Hematopoietic multipotent progenitor cell treated with erythropoietin and hydrocortisone succinate and interleukin-3 and kit ligand, for 6 days (in vitro differentiated cells): ENCODE data around the gene GPD1L.
"Not testable (repeated sequence)": the region's sequence is repeated elsewhere in the genome, so short reads cannot be mapped to it uniquely, and the experiment has no call there.

Experiments used
- DNase-seq: peaks from one replicate; pipeline ENCODE4 v3.0.0-alpha.2; 2015

Gene GPD1L

DNA sequence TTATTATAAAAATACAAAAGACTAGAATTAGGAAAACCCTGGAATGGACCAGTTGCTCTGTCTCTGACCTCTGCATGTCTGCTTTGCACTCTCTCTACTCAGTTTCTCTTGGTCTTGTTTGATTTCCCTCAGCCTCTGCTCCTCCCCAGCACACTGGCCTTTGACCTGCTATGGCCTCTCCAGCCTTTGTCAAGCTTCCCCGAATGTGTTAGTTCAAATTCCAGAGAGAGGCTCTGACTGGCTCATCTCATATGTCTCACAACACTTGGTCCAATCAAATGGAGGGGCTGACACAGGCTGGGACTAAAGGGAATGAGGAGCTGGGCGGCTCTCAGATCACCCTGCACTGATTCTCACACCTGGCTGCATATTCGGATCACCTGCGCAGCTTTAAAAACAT is 79.7 kb downstream of the GPD1L start:
- no peak for DNase-seq

DNA sequence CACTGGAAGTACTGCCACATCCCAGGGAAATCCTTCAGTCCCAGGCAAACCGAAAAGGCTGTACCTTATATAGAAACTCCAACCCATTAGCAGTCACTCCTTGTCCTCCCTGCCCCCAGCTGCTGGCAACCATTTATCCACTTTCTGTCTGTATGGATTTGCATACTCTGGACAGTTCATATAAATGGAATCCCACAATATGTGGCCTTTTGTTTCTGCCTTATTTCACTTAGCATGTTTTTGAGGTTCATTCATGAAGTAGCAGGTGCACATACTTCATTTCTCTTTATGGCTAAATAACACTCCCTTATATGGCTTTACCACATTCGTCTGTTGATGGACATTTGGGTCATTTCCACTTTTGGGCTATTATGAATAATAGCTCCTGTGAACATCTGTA is 80.5 kb downstream of the GPD1L start:
- DNase-seq = no peak

DNA sequence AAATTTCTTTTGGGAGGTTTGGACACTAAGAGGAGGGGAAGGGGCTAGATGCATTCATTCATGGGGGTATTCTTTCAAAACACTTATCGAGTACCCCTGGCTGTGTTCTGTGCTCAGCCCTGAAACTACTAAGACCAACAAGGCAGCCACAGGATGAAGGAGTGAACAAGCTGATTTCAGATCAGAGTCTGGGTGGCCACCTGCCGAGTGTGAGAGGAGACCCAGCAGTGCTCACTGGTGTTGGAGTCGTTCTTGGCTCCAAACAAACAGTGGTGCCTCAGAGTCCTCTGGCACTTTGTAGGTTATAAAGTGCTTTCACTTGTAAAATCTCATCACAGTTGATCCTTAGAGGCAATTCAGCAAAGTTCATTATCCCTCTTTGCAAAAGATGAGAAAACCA is 83.3 kb downstream of the GPD1L start:
- DNase-seq = no peak

DNA sequence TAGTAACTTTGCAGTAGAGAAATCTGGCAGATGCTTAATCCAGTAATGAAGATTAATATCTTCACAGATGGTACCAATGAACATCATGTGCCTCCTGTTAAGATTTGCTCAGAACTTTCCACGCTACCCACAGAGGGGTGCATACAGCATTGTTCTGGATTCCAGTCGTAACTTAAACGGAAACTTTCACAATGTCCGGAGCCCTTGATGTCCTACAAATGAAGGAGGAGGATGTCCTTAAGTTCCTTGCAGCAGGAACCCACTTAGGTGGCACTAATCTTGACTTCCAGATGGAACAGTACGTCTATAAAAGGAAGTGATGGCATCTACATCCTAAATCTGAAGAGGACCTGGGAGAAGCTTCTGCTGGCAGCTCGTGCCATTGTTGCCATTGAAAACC is 84.1 kb downstream of the GPD1L start:
- not testable (repeated sequence) for DNase-seq

DNA sequence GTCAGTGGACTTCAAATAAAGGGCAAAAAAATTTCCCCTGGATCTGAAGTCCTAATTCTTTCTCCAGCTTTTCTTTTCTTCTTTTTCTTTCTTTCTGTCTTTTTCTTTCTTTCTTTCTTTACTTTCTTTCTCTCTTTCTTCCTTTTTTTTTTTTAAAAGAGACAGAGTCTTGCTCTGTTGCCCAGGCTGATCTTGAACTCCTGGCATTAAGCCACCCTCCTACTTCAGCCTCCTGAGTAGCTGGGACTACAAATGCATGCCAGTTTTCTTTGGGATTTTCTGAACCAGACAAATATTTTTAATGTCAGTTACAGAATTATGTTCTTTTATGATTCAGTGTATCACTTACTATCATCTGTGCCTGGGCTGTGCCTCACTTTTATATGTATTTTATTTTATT is 86.7 kb downstream of the GPD1L start:
- DNase-seq = no peak

DNA sequence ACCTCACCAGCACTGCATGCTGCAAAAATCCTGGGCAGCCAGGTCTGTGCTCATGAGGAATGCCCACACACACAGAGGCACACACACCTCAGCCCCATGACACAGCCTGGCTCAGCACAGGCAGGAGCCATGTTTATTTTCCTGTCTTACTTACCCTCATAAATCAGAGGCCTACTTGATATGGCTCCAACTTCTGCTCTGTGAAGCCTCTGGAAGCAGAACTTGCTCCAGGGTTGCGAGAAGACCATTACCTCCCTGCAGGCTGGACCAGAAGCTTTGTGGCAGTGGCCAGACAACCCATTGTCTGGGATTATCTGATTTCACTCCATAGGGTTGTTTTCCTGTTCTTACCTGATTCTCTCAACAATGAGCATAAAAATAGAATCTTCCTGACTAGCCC is 88.2 kb downstream of the GPD1L start:
- no peak for DNase-seq

DNA sequence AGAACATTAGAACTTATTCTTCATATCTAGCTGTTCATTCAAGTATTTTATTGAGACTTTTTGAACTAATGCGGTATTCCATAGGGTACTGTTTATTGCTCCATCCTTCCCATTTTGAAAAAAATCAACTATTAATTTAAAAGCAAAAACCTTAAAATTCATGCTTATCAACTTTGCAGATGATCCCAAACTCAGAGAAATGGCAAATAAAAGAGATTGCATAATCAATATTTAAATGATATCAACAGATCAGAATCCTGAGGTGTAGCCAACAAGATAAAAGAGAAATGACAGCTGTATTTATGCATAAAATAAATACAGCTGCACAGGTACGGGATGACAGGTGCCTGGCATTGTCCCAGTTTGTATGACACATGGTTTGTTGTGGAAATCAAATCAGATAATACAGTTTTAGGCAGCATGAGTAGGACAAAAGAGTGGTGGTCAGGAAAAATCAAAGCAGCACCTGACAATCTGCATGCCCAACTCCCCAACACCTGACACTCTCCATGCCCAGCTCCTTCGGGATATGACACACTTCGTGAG is 89.6 kb downstream of the GPD1L start:
- no peak for DNase-seq

DNA sequence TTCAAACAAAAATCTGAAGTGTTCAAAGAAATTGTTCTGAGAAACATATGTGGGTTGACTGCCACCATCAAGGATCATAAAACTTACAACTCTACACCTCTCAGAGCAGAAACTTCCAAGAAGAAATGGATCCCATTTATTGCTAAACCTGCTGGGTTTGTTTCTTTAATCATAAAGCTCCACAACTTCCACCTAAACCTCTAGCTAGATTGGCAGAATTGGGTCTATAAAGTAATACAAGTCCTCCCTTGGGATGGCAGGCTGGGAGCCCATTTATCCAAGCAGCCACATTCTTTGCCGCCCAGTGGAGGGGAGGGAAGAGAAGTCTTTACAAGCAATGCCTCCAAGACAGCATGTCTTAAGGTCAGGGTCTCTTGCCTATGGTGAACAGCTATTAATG is 91.6 kb downstream of the GPD1L start:
- DNase-seq = no peak

DNA sequence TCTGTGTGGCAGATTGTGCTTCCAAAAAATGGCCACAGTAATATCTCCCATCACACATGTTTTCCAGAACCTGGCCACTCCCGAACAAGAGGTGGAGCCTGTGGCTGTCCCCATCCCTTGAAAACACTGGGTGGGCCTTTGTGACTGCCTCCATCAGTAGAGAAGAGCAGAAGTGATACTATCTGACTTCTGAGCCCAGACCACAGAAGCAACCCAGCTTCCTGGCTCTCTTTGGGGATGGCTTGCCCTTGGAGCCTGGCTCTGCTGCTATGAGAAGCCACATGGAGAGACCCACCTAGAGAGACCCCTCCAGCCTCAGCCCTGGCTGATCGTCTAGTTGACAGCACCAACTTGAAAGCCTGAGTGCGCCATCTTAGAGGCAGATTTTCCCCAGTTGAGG is 92.3 kb downstream of the GPD1L start:
- peak; percentile 21 for DNase-seq

DNA sequence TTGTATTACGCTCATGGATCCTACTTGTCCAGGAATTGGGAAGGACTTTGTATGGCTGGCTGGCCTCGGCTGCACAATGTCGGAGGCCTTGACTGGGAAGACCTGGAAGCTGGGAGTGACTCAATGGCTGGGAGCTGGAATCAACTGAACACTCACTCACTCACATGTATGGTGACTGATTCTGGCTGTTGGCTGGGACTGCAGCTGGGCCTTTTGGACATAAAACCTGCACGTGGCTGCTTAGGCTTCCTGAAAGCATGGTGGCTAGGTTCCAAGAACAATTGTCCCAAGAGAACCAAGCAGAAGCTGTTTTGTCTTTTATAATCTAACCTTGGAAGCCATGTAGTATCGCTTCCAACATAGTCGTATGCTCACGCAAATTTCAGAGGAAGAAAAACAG is 94.1 kb downstream of the GPD1L start:
- no peak for DNase-seq

DNA sequence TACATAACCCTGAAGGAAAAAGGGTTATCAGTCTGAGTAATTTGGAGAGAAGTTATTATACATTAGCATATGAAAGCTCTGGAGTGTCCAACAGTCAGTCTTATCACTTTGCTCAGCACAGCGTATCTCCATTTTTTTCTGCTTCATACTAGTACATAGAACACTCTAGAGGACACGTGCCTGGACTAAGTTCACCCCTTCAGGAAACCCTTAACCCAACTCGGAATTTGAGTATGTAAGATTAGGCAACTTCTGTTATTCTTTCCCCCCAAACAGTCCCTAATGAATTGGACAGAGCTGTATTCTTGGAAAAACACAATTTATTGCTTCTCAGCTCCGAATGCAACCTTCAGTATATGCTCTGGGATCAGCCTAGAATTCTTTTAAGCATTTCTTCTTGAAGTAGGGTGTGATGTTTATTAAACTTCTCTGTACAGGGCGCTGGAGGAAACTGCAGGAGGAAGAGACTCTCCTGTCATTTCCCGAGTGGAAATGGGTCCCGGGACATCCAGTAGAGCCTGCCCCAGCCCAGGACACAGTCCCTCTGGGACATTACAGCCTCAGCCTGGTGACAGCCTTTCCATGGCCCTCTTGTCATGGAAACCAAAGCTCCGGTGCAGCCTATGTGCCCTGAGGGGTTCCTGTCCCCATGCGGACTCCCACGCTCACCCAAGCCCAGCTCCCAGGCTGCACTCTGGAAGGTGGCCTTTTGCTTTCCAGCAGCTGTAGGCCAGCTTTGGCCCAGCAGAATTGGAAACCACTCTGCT is 94.8 kb downstream of the GPD1L start:
- peak; percentile 40 for DNase-seq

DNA sequence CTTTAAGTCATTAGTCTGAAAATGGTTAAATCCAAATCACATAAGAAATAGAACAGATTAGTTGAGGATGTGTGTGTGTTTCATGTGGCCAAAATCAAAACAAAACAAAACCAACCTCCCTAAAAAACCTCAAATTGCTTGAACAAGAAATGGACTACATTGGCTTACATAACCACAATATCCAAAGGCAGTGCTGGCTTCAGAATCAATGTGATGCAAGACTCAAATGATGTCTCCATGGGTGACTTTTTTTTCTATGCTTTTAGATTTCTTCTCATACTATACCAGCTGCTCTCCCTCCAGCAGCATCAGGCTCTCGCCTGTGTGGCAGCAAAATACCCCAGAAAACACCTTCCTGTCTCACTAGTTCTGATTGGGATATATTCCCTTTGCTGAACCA is 96.1 kb downstream of the GPD1L start:
- DNase-seq = no peak

DNA sequence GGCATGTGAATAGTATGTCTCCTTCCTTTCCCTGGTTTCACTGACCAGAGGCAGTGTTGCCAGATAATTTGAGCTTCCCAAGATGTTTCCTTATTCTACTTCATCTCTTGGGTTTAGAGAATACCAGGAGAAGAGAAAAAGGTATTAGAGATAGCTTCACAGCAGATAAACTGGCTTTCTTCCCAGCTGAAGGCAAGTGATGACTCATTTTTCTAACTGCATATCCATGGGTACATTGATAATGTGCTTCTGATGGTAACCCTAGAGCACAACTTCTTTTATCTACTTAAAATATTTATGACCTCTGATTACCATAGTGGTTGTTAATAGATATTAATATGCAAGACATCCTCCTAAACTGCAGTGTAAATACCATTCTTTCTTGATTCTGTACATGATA is 97.4 kb downstream of the GPD1L start:
- DNase-seq = peak; percentile 71

DNA sequence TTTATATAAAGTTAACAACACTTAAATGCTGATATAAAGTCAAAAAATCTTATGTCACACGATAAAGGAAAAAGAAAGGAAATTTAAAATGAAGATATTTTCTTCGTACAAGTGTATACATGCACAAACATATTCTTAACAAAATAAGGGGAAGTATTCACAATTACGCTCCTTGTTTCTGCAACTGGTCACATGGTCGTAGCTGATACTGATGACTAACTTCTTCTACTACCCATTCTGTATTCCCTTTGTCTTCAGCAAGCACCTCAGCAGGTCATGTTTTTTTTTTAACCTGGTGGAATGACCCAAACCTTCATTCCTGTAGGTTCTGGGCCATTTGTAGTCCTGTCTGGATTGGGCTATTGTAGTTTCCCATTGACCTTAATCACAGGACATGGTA is 102.0 kb downstream of the GPD1L start:
- DNase-seq = peak; percentile 16

DNA sequence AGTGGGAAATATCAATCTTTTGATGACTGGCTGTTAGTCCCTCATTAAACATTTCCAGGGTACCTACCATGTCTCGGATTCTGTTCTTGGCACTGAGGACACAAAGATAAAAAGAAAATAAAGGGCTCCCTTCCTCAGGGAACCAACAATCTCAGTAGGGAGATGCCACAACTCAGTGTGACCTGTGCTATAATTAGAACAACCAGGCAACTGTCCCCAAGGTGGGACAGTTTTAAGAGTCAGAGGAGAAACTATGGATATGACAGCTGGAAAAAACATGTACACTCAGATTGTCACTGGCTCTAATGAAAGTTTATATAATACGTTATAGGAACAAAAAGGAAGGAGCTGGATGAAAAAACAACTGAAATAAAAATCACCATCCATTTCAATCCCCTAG is 108.8 kb downstream of the GPD1L start:
- no peak for DNase-seq

DNA sequence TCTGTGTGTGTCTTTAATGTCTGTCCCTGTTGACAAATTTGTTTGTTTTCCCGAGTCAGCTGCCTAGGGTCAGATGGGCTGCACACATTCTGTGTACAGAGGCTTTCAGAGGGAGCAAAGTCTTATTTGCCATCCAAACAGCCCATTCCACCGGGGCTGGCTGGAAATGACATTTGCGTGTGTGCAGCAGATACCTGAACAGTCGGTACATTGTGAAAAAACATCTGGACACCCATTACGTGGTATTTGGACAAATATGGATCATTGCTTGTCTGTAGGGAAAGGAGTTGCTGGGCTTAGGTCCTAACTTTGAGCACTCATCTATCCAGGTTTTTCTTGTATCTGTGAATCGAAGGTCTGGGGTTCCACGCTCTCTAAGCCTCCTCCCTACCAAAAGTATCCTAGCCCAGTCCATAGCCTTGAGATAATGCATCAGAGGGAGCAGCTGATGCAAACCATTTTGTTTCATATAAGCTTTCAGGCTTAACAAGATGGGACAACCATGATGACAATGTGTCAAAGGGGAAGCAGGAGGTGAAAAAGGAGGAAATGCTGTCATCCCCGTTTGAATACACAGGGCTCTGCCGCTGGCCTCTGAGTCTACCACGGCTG is 109.9 kb downstream of the GPD1L start:
- no peak for DNase-seq

DNA sequence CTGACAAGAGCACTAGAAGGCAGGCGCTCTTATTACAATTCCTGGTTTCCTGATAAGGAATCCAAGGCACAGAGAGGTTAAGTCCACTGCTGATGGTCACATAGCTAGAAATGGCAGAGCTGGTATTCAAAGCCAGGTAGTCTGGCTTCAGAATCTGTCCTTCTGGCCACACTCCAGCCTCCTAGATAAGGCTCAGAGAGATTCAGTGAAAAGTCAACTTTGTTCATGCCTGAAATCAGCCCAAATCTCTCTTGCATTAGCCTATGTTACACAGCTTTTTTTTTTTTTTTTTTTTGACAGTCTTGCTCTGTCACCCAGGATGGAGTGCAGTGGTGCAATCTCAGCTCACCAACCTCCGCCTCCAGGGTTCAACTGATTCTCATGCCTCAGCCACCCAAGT is 110.9 kb downstream of the GPD1L start:
- no peak for DNase-seq
